BLaER1 treated with 17β-estradiol and CSF1 and Interleukin-3, amounts not matched to agents 10 nM and 100 nM (cell line): ENCODE data around the gene GDF7.

ENCODE experiments used
- H3K27ac ChIP-seq, 11 experiments: shearing (Covaris generic); formaldehyde crosslinking; 2 replicates each; pipeline ENCODE4 v1.8.1; 2022
- H3K27me3 ChIP-seq, 11 experiments: shearing (Covaris generic); formaldehyde crosslinking; 2 replicates each; pipeline ENCODE4 v1.8.1; 2022
- H3K36me3 ChIP-seq, 11 experiments: shearing (Covaris generic); formaldehyde crosslinking; 2 replicates each; pipeline ENCODE4 v1.8.1; 2022
- H3K4me1 ChIP-seq, 10 experiments: shearing (Covaris generic); formaldehyde crosslinking; 2 replicates each; pipeline ENCODE4 v1.8.1; 2022
- H3K4me2 ChIP-seq, 11 experiments: shearing (Covaris generic); formaldehyde crosslinking; 2 replicates each; pipeline ENCODE4 v1.8.1; 2022
- H3K4me3 ChIP-seq, 10 experiments: shearing (Covaris generic); formaldehyde crosslinking; 2 replicates each; pipeline ENCODE4 v1.8.1; 2022
- H3K9ac ChIP-seq, 11 experiments: shearing (Covaris generic); formaldehyde crosslinking; 2 replicates each; pipeline ENCODE4 v1.8.1; 2022
- H3K9me3 ChIP-seq, 11 experiments: shearing (Covaris generic); formaldehyde crosslinking; replicated peaks in 1 of 11; 2 replicates each; pipeline ENCODE4 v1.8.1; 2022
- H4K20me1 ChIP-seq, 11 experiments: shearing (Covaris generic); formaldehyde crosslinking; 2 replicates each; pipeline ENCODE4 v1.8.1; 2022
- Cebpa-rat ChIP-seq, 11 experiments: shearing (Covaris generic); IDR thresholded peaks; 2 replicates each; pipeline ENCODE4 v1.8.1; 2022

The GDF7 gene

DNA sequence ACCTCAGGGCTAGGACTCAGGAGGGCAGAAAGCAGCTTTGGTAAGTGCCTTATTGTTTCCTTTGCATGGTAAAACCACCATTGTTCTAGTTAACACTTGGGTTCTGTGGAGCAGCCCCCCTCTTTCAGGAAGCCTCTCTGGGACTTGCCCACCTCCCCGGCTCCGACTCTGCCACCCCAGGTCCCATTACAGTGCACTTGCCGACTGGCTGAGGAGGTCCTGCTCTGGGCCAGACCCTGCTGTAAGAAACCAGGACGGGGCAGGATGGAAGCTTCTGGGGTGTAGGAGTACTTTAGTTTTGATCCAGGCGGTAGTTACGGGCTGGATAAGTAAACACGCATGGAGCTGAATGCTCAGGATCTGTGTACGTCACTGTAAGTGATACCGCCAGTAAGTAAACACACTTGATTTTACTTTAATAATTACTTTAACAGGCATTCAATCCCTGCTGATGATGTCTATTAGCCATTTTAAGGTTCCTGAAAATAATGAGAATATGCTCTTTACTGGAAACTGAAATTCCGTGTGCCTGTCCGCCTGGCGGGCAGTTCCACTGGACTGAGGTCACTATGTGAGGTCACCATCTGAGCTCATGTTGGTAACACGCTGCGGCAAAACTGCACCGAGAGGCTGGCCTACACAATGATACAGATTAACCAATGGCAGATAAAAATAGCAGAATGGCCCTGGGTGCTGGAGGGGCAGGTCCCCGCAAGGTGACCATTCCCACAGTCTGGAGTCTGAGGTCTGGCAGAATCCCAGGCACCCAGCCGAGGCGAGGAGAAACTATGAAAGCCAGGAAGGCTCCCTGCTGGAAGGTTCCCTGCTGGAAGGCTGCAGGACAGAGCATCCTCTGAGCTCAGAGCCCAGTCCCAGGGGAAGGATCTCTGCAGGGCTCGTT is 41.2 kb upstream of the GDF7 start:
- H3K4me3 ChIP-seq, result no peak overlapping the region
- peak overlapping the region in 7 of 11 experiments; percentile 5 to 89 (median 83); a peak in 11 of 22 replicates for H3K4me2 ChIP-seq
- H3K4me1 ChIP-seq, result peaks cover 9 to 66% (median 40%) of the 10 kb centered on the region in 10 experiments; a peak in 19 of 20 replicates
- no peak for TF ChIP-seq Cebpa-rat (IDR thresholded peaks at IDR 0.05)
- H3K9ac ChIP-seq, result no peak overlapping the region
- H4K20me1 ChIP-seq, result peaks cover 4 to 93% (median 23%) of the 10 kb centered on the region in 11 experiments; a peak in 19 of 22 replicates
- peaks cover 0 to 12% (median 0%) of the 10 kb centered on the region in 11 experiments; a peak in 3 of 22 replicates for H3K27me3 ChIP-seq
- no peak overlapping the region for H3K27ac ChIP-seq
- H3K36me3 ChIP-seq, result peaks cover 0 to 88% (median 17%) of the 10 kb centered on the region in 11 experiments; a peak in 15 of 22 replicates
- H3K9me3 ChIP-seq, result no peaks in the 10 kb centered on the region

DNA sequence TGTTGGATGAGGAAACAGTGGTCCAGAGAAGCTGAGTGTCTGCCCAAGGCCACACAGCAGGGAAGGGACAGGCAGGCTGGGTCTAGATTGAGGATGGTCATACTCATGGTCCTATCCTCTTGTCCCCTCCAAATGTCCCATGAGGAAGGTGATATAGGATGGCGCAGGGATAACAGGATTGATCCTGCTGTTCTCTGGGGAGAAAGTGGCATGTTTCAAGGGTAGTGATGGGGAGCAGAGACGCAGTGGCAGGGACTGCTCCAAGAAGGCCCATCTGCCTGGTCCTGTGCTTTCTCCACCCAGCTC is 40.6 kb upstream of the GDF7 start:
- H3K4me2 ChIP-seq, result peak overlapping the region in 7 of 11 experiments; percentile 72 to 89 (median 83); a peak in 13 of 22 replicates
- no peaks in the 10 kb centered on the region for H3K9me3 ChIP-seq
- H3K27ac ChIP-seq, result no peak overlapping the region
- peaks cover 4 to 94% (median 23%) of the 10 kb centered on the region in 11 experiments; a peak in 19 of 22 replicates for H4K20me1 ChIP-seq
- peaks cover 0 to 12% (median 0%) of the 10 kb centered on the region in 11 experiments; a peak in 3 of 22 replicates for H3K27me3 ChIP-seq
- no peak for TF ChIP-seq Cebpa-rat (IDR thresholded peaks at IDR 0.05)
- H3K36me3 ChIP-seq, result peaks cover 0 to 87% (median 16%) of the 10 kb centered on the region in 11 experiments; a peak in 15 of 22 replicates
- no peak overlapping the region for H3K4me3 ChIP-seq
- H3K4me1 ChIP-seq, result peaks cover 8 to 66% (median 40%) of the 10 kb centered on the region in 10 experiments; a peak in 19 of 20 replicates
- peak overlapping the region in 1 of 11 experiments; percentile 42; a peak in 1 of 22 replicates for H3K9ac ChIP-seq

DNA sequence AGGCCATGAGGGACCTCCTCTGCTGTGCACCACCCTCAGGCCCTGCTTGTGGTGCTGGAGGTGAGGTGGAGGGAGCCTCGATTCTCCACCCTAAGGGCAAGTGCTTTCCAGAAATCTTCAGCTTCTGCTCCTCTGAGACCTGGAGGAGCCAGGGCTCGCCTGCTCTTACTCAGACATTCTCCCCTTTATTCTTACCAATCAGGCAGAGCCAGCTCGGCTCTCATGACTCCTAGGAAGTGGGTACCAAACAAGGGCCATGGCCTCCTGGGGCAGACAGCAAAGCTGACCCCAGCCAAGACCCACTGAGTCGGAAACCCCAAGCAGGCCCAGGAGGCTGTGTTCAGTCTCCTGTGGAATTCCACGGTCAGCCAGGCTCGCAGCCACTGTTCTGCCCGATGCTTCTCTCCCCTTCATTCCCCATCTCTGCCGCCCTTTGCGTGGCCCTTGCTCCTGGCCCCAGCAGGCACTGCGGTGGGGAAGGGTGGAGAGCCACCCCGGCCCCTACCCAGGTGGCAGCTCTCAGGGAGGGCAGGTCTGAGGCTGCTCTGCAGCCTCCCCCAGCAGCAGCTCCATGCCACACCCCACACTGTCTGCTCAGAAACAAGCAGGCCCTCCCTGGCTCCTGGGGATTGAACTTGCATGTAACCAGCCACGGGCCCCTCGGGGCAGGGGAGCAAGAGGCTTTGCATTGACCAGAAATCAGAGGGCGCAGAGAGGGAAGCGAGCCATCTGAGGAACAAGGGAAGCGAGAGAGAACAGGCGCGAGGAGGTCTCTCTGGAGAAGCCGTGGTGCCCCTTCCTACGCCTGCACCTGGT is 40.0 kb upstream of the GDF7 start:
- no peak for TF ChIP-seq Cebpa-rat (IDR thresholded peaks at IDR 0.05)
- peaks cover 0 to 12% (median 0%) of the 10 kb centered on the region in 11 experiments; a peak in 3 of 22 replicates for H3K27me3 ChIP-seq
- peaks cover 0 to 87% (median 13%) of the 10 kb centered on the region in 11 experiments; a peak in 15 of 22 replicates for H3K36me3 ChIP-seq
- peak overlapping the region in 10 of 11 experiments; percentile 11 to 89 (median 80); a peak in 18 of 22 replicates for H3K4me2 ChIP-seq
- H3K9me3 ChIP-seq, result no peaks in the 10 kb centered on the region
- H3K27ac ChIP-seq, result no peak overlapping the region
- no peak overlapping the region for H3K4me3 ChIP-seq
- peaks cover 8 to 60% (median 40%) of the 10 kb centered on the region in 10 experiments; a peak in 19 of 20 replicates for H3K4me1 ChIP-seq
- peak overlapping the region in 6 of 11 experiments; percentile 0 to 47 (median 38); a peak in 8 of 22 replicates for H3K9ac ChIP-seq
- peaks cover 4 to 98% (median 21%) of the 10 kb centered on the region in 11 experiments; a peak in 18 of 22 replicates for H4K20me1 ChIP-seq

DNA sequence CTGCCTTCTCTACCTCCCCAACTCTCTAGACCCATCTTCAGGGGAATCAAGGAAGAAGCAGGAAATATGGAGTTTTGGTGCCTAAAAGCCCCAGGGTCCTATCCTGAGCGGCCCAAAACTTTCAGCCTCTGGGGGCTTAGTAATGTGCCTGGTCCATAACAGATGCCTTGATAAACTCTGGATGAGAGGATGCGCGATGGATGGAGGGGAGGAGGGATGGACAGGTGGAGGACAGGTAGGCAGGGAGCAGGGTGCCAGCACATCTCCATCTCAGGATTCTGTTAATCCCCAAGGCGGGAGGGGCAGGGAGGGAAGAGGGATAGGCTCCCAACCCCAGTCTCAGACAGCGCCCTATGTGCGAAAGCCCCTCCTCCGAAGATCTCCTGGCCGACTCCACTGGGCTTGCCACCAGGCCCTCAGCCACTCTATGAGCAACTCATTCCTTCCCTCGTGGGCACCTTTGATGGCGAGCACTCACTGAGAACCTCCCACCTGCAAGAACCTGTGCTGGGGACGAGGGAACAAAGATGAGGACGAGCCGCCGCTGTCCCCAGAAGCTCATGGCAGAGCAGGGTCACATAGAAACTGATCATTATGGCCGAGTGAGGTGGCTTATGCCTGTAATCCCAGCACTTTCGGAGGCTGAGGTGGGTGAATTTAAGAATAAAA is 39.1 kb upstream of the GDF7 start:
- peaks cover 8 to 60% (median 33%) of the 10 kb centered on the region in 10 experiments; a peak in 19 of 20 replicates for H3K4me1 ChIP-seq
- peaks cover 0 to 87% (median 13%) of the 10 kb centered on the region in 11 experiments; a peak in 14 of 22 replicates for H3K36me3 ChIP-seq
- peaks cover 0 to 5% (median 0%) of the 10 kb centered on the region in 11 experiments; a peak in 3 of 22 replicates for H3K27me3 ChIP-seq
- no peak overlapping the region for H3K4me3 ChIP-seq
- H3K4me2 ChIP-seq, result peak overlapping the region in 10 of 11 experiments; percentile 11 to 89 (median 80); a peak in 16 of 22 replicates
- TF ChIP-seq Cebpa-rat (IDR thresholded peaks at IDR 0.05), result no peak
- H3K9ac ChIP-seq, result peak overlapping the region in 1 of 11 experiments; percentile 11; a peak in 1 of 22 replicates
- H3K9me3 ChIP-seq, result no peaks in the 10 kb centered on the region
- peaks cover 4 to 99% (median 21%) of the 10 kb centered on the region in 11 experiments; a peak in 18 of 22 replicates for H4K20me1 ChIP-seq
- H3K27ac ChIP-seq, result no peak overlapping the region

DNA sequence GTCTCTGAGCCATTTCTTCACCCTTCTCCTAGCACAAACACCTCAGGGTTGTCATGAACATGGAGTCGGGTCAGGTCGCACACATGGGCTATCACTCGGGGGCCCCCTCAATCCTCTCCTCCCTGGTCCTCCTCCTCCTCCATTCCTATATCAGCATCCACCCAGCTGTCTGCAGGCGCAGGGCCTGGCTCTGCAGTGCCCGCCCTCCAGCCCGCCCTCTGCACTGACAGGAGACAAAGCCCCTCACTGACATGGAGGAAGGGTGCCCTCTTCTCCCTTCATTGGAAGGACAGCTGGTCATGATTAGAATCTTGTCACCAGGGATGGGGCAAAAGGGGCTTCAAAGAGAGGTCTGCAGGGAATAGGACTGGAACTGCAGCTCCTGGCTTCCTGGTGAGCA is 37.8 kb upstream of the GDF7 start:
- Histone ChIP-seq H3K4me2 (no peak overlapping the region), H3K4me3 (no peak overlapping the region), H3K27me3 (no peaks in the 10 kb centered on the region; a peak in 1 of 22 replicates), H4K20me1 (peaks cover 6 to 100% (median 18%) of the 10 kb centered on the region in 11 experiments; a peak in 18 of 22 replicates), H3K36me3 (peaks cover 0 to 83% (median 6%) of the 10 kb centered on the region in 11 experiments; a peak in 13 of 22 replicates), H3K27ac (no peak overlapping the region), H3K9ac (no peak overlapping the region), H3K9me3 (no peaks in the 10 kb centered on the region), H3K4me1 (peaks cover 15 to 68% (median 42%) of the 10 kb centered on the region in 10 experiments)
- TF ChIP-seq Cebpa-rat (IDR thresholded peaks at IDR 0.05), result no peak

DNA sequence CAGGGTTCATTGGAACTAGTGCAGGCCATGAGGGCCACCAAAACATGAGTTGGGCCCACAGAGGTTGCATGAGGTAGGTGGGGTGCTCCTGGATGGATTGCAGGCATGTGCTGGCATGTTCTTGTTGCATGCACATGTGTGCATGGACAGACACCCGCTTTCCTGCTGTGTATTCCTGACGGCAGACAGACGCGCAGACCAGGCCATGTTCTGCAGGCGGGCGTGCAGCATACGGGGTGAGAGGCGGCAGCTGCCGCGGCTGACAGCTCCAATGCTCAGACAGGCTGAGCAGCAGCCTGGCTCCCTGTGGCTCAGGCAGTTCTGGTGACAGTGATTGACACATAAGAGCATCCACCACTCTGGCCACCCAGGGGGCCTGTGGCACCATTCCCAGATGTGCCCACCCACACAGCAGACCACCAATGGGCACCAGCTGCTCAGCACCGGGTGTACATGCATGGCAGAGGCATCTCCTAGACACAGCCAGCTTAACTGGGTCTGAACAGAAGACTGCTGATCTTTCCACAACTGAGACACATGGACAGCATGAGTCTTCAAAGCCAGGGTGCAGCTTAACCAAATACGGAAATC is 37.3 kb upstream of the GDF7 start:
- no peaks in the 10 kb centered on the region; a peak in 1 of 22 replicates for H3K27me3 ChIP-seq
- no peak for TF ChIP-seq Cebpa-rat (IDR thresholded peaks at IDR 0.05)
- H3K4me3 ChIP-seq, result no peak overlapping the region
- H3K4me1 ChIP-seq, result peaks cover 20 to 70% (median 47%) of the 10 kb centered on the region in 10 experiments
- no peak overlapping the region for H3K4me2 ChIP-seq
- no peak overlapping the region for H3K9ac ChIP-seq
- no peaks in the 10 kb centered on the region for H3K9me3 ChIP-seq
- H4K20me1 ChIP-seq, result peaks cover 10 to 100% (median 21%) of the 10 kb centered on the region in 11 experiments; a peak in 18 of 22 replicates
- H3K27ac ChIP-seq, result no peak overlapping the region
- H3K36me3 ChIP-seq, result peaks cover 0 to 82% (median under 1%) of the 10 kb centered on the region in 11 experiments; a peak in 8 of 22 replicates

DNA sequence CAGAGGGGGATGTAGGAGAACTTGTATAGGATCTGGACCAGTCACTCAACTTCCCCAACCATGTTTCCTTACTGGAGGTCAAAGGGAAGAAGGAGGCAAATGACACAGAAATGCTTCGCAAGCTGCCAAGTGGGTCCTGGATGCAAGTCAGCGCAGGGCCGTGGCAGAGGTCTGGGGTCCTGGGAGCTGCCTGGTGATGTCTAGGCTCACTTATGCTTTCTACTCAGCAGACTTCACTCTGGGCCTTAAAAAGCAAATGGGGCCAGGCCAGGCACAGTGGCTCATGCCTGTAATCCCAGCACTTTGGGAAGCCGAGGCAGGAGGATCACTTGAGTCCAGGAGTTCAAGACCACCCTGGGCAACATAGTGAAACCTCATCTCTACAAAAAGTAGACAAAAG is 36.0 kb upstream of the GDF7 start:
- peaks cover 27 to 69% (median 47%) of the 10 kb centered on the region in 10 experiments for H3K4me1 ChIP-seq
- peaks cover 5 to 97% (median 21%) of the 10 kb centered on the region in 11 experiments; a peak in 17 of 22 replicates for H4K20me1 ChIP-seq
- no peak overlapping the region for H3K4me2 ChIP-seq
- H3K27me3 ChIP-seq, result no peaks in the 10 kb centered on the region
- H3K36me3 ChIP-seq, result peaks cover 0 to 82% (median 0%) of the 10 kb centered on the region in 11 experiments; a peak in 4 of 22 replicates
- no peak overlapping the region for H3K27ac ChIP-seq
- H3K9me3 ChIP-seq, result no peaks in the 10 kb centered on the region
- H3K4me3 ChIP-seq, result no peak overlapping the region
- H3K9ac ChIP-seq, result no peak overlapping the region
- no peak for TF ChIP-seq Cebpa-rat (IDR thresholded peaks at IDR 0.05)
